ENCODE measurements around the gene MCM6.

GRCh38 chr2:135800513-135801460 lies 75.5 kb downstream of the MCM6 start:
- TF ChIP-seq EP300 (IDR thresholded peaks at IDR 0.05) (no peak), POLR2A (IDR thresholded peaks at IDR 0.05) (no peak), CTCF (IDR thresholded peaks at IDR 0.05) (no peak)
